Astrocyte (in vitro differentiated cells and primary cell): Measurements from ENCODE around the gene SUSD4.

Experiments
- EZH2 ChIP-seq: IDR thresholded peaks from 2 replicates; pipeline ENCODE4 v1.6.1; 2012; ENCODE audit warnings: mild to moderate bottlenecking, low read length, inconsistent platforms; ENCODE audit not compliant: insufficient read depth
- TF ChIP-seq, protein P1 (sequence below): IDR thresholded peaks from 2 replicates; pipeline ENCODE4 v1.5.1; 2011; ENCODE audit warnings: low read depth, mild to moderate bottlenecking, inconsistent platforms, low read length, moderate library complexity; ENCODE audit not compliant: insufficient read depth

DNA sequence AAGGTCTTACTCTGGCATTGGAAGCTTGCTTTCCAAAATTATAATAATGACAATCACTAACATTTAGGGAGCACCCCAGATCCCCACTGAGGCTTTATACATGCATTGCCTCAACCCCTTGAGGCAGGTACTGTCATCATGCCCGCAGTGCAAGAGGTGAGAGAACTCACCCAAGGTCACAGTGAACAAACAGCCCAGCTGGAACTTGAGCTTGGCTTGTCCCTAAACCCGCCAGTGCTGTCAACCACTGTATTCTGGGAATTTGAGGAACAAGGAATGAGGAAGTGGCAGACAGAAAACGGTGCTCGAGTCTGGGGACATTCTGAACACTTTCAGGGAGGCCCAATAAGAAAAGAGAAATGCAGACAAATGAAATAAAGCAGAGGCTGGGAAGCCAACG lies 186.3 kb downstream of the SUSD4 start:
- TF ChIP-seq, protein P1, sequence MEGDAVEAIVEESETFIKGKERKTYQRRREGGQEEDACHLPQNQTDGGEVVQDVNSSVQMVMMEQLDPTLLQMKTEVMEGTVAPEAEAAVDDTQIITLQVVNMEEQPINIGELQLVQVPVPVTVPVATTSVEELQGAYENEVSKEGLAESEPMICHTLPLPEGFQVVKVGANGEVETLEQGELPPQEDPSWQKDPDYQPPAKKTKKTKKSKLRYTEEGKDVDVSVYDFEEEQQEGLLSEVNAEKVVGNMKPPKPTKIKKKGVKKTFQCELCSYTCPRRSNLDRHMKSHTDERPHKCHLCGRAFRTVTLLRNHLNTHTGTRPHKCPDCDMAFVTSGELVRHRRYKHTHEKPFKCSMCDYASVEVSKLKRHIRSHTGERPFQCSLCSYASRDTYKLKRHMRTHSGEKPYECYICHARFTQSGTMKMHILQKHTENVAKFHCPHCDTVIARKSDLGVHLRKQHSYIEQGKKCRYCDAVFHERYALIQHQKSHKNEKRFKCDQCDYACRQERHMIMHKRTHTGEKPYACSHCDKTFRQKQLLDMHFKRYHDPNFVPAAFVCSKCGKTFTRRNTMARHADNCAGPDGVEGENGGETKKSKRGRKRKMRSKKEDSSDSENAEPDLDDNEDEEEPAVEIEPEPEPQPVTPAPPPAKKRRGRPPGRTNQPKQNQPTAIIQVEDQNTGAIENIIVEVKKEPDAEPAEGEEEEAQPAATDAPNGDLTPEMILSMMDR: no peak
- TF ChIP-seq EZH2: no peak
